ENCODE measurements around the gene KDM6A. TPM values are rescaled to one million over a fixed set of nuclear protein-coding genes. Genes with fewer than 3 reads are reported as not detected.

Gene KDM6A
- total and polyA plus RNA-seq, 2 donors (not counting 3 experiments of a cell fraction or from before 2014, with no cell fraction given) = 9.0 to 20.6 TPM

GRCh38 chrX:44935172-44935571 is 62.2 kb downstream of the KDM6A start:
- intact Hi-C loops (cut with micrococcal nuclease) (no loop called here), dilution Hi-C loops (cut with MboI; ENCODE audit: extremely low pct_ligation_motif_present, low sequenced_read_pairs) (no loop called here)
- DNase-seq (ENCODE audit: low read depth, low spot score) (no peak), FAIRE-seq (no peak)
- TF ChIP-seq JUN (IDR thresholded peaks at IDR 0.05; ENCODE audit: borderline replicate concordance, insufficient read depth, insufficient read length, low read depth) = no peak
- H4K20me1 ChIP-seq (replicated peaks; ENCODE audit: control insufficient read depth, extremely low read depth, insufficient read depth, low read length) = no peaks in the 10 kb centered on the region
- H3K27me3 ChIP-seq (ENCODE audit: control insufficient read depth in 2 of 2, insufficient read depth in 2 of 2, low read length in 2 of 2) = no peaks in the 10 kb centered on the region
- no peaks in the 10 kb centered on the region for H3K36me3 ChIP-seq (ENCODE audit: control insufficient read depth in 2 of 2, extremely low read depth in 1 of 2, insufficient read depth in 2 of 2, low read length in 2 of 2)
- ChIA-PET CTCF (no interaction called here), POLR2A (no interaction called here)
- H3K9me1 ChIP-seq (replicated peaks; ENCODE audit: control insufficient read depth, extremely low read depth, insufficient read depth, low read length) = no peaks in the 10 kb centered on the region
- H3K79me2 ChIP-seq (ENCODE audit: control insufficient read depth, insufficient read depth, low read length) = peaks cover 56% of the 10 kb centered on the region
- H3K4me1 ChIP-seq (ENCODE audit: control insufficient read depth, extremely low read depth, insufficient read depth, low read length) = no peaks in the 10 kb centered on the region
- BruUV-seq (replicated peaks) = no TSS peak
- H3K4me2 ChIP-seq (ENCODE audit: insufficient read depth, low read length) = no peak overlapping the region
- H3K9ac ChIP-seq (replicated peaks; ENCODE audit: extremely low read depth, insufficient read depth, low read length) = no peak overlapping the region
- no peak overlapping the region for H2AFZ ChIP-seq (ENCODE audit: low read depth, low read length)
- H3K27ac ChIP-seq (ENCODE audit: insufficient read depth, low read depth, low read length) = no peak overlapping the region
- no peaks in the 10 kb centered on the region for H3K9me3 ChIP-seq (replicated peaks; ENCODE audit: control insufficient read depth, insufficient read depth, low read length)
- H3K4me3 ChIP-seq (replicated peaks in 1 of 3; ENCODE audit: insufficient read depth in 1 of 3, low read depth in 1 of 3, low read length in 3 of 3) = no peak overlapping the region

- H3K79me2 ChIP-seq (ENCODE audit: control insufficient read depth, insufficient read depth, low read length) = peaks cover 53% of the 10 kb centered on the region
- no TSS peak for BruUV-seq (replicated peaks)
Measured at GRCh38 chrX:44935640-44936039, 62.7 kb downstream of the KDM6A start.

More at GRCh38 chrX:44935640-44936039, 62.7 kb downstream of the KDM6A start:
- POLR2A ChIA-PET = no interaction called here
- DNase-seq (ENCODE audit: low read depth, low spot score) (no peak), FAIRE-seq (no peak)
- Histone ChIP-seq H2AFZ (ENCODE audit: low read depth, low read length) (no peak overlapping the region), H3K4me3 (replicated peaks in 1 of 3; ENCODE audit: insufficient read depth in 1 of 3, low read depth in 1 of 3, low read length in 3 of 3) (no peak overlapping the region), H3K9ac (replicated peaks; ENCODE audit: extremely low read depth, insufficient read depth, low read length) (no peak overlapping the region), H4K20me1 (replicated peaks; ENCODE audit: control insufficient read depth, extremely low read depth, insufficient read depth, low read length) (no peaks in the 10 kb centered on the region), H3K27ac (ENCODE audit: insufficient read depth, low read depth, low read length) (no peak overlapping the region), H3K9me3 (replicated peaks; ENCODE audit: control insufficient read depth, insufficient read depth, low read length) (no peaks in the 10 kb centered on the region), H3K4me2 (ENCODE audit: insufficient read depth, low read length) (no peak overlapping the region), H3K4me1 (ENCODE audit: control insufficient read depth, extremely low read depth, insufficient read depth, low read length) (no peaks in the 10 kb centered on the region), H3K9me1 (replicated peaks; ENCODE audit: control insufficient read depth, extremely low read depth, insufficient read depth, low read length) (no peaks in the 10 kb centered on the region), H3K27me3 (ENCODE audit: control insufficient read depth in 2 of 2, insufficient read depth in 2 of 2, low read length in 2 of 2) (no peaks in the 10 kb centered on the region), H3K36me3 (ENCODE audit: control insufficient read depth in 2 of 2, extremely low read depth in 1 of 2, insufficient read depth in 2 of 2, low read length in 2 of 2) (no peaks in the 10 kb centered on the region)
- TF ChIP-seq FOS (IDR thresholded peaks at IDR 0.05; ENCODE audit: borderline replicate concordance, insufficient read depth, low read length) (no peak), CTCF (IDR thresholded peaks at IDR 0.05; ENCODE audit: extremely low read depth in 1 of 2, insufficient read depth in 1 of 2, low read depth in 1 of 2, low read length in 2 of 2) (no peak), POLR2AphosphoS5 (IDR thresholded peaks at IDR 0.05; ENCODE audit: insufficient read depth, low read depth, low read length) (no peak), MYC (IDR thresholded peaks at IDR 0.05; ENCODE audit: low read depth, low read length) (no peak), GATA2 (IDR thresholded peaks at IDR 0.05; ENCODE audit: insufficient read depth, insufficient read length, low read depth, low read length) (no peak), MAX (IDR thresholded peaks at IDR 0.05; ENCODE audit: insufficient read depth, insufficient read length) (no peak), POLR2A (IDR thresholded peaks at IDR 0.05; ENCODE audit: low read depth, low read length) (no peak), JUN (IDR thresholded peaks at IDR 0.05; ENCODE audit: borderline replicate concordance, insufficient read depth, insufficient read length, low read depth) (no peak), EZH2 (IDR thresholded peaks at IDR 0.05; ENCODE audit: borderline replicate concordance, low read depth, low read length, severe bottlenecking) (no peak)
- CTCF ChIA-PET = no interaction called here
- dilution Hi-C loops (cut with MboI; ENCODE audit: extremely low pct_ligation_motif_present, low sequenced_read_pairs) (no loop called here), intact Hi-C loops (cut with micrococcal nuclease) (no loop called here)
